Neural progenitor cell (in vitro differentiated cells): ENCODE results near the gene PLEKHA5.
"Not testable (repeated sequence)": the region's sequence is repeated elsewhere in the genome, so short reads cannot be mapped to it uniquely, and the experiment has no call there.

ENCODE experiments used
- CTCF ChIP-seq: fragments of 200-600 bp; sonication (generic); IDR thresholded peaks from 2 replicates; pipeline ENCODE4 v1.5.1; 2017; ENCODE audit warnings: antibody characterized with exemption, mild to moderate bottlenecking
- EZH2 ChIP-seq: fragments of 200-600 bp; sonication (generic); IDR thresholded peaks from 2 replicates; pipeline ENCODE4 v1.6.1; 2017; ENCODE audit warnings: antibody characterized with exemption, mild to moderate bottlenecking, moderate library complexity

- not testable (repeated sequence) for TF ChIP-seq CTCF, EZH2
Observed at GRCh38 chr12:19392644-19393043, 263.1 kb downstream of the PLEKHA5 start.
